GM12878 (cell line): ENCODE measurements around the gene CFAP74. TPM values are rescaled to one million over a fixed set of nuclear protein-coding genes. Genes with fewer than 3 reads are reported as not detected.

ENCODE experiments used
- CBFB ChIP-seq: IDR thresholded peaks from 2 replicates; pipeline ENCODE4 v1.6.1; 2016; ENCODE audit warnings: antibody characterized with exemption, low read depth
- CREB1 ChIP-seq: IDR thresholded peaks from 2 replicates; pipeline ENCODE4 v1.6.1; 2012; ENCODE audit warnings: low read depth, mild to moderate bottlenecking, inconsistent platforms
- CREM ChIP-seq: IDR thresholded peaks from 2 replicates; pipeline ENCODE4 v1.6.1; 2014; ENCODE audit warnings: antibody characterized with exemption, low read depth
- ELK1 ChIP-seq: IDR thresholded peaks from 2 replicates; pipeline ENCODE4 v1.6.1; 2012; ENCODE audit warnings: low read depth, low read length, improper control_type of control experiment
- HCFC1 ChIP-seq: fragments of 150-350 bp; IDR thresholded peaks from 2 replicates; pipeline ENCODE4 v1.6.1; 2014; ENCODE audit warnings: low read length
- IKZF1 ChIP-seq: fragments of 450-650 bp; conservative IDR thresholded peaks from 2 replicates; pipeline ENCODE4 v1.6.1; 2017; ENCODE audit warnings: antibody characterized with exemption, mild to moderate bottlenecking
- IRF4 ChIP-seq: IDR thresholded peaks from 2 replicates; pipeline ENCODE4 v1.6.1; 2011; ENCODE audit warnings: low read depth, low read length
- JUNB ChIP-seq: IDR thresholded peaks from 2 replicates; pipeline ENCODE4 v1.6.1; 2016; ENCODE audit warnings: antibody characterized with exemption, mild to moderate bottlenecking
- NBN ChIP-seq: fragments of 450-650 bp; IDR thresholded peaks from 2 replicates; pipeline ENCODE4 v1.6.1; 2016
- RAD51 ChIP-seq: fragments of 450-650 bp; IDR thresholded peaks from 2 replicates; pipeline ENCODE4 v1.6.1; 2016; ENCODE audit warnings: moderate library complexity, mild to moderate bottlenecking, inconsistent platforms
- RBBP5 ChIP-seq: fragments of 200-600 bp; sonication (generic); conservative IDR thresholded peaks from 2 replicates; pipeline ENCODE4 v1.6.1; 2016
- SPI1 ChIP-seq: IDR thresholded peaks from 2 replicates; pipeline ENCODE4 v1.6.1; 2011; ENCODE audit warnings: low read depth, mild to moderate bottlenecking, low read length, moderate library complexity, borderline replicate concordance; ENCODE audit not compliant: insufficient read depth
- SRF ChIP-seq, 2 experiments: IDR thresholded peaks; 2 replicates each; pipeline ENCODE4 v1.6.1; 2011; ENCODE audit warnings: low read depth in 2 of 2, low read length in 2 of 2, mild to moderate bottlenecking in 1 of 2, moderate library complexity in 1 of 2
- STAT1 ChIP-seq: fragments of 450-650 bp; conservative IDR thresholded peaks from 2 replicates; pipeline ENCODE4 v1.6.1; 2014; ENCODE audit warnings: antibody characterized with exemption, mild to moderate bottlenecking
- SUPT20H ChIP-seq: IDR thresholded peaks from 2 replicates; pipeline ENCODE4 v1.6.1; 2011; ENCODE audit warnings: low read depth, mild to moderate bottlenecking, low read length, moderate library complexity, borderline replicate concordance; ENCODE audit not compliant: control insufficient read depth
- TCF12 ChIP-seq: IDR thresholded peaks from 2 replicates; pipeline ENCODE4 v1.6.1; 2011; ENCODE audit warnings: low read depth, mild to moderate bottlenecking, low read length
- USF2 ChIP-seq: IDR thresholded peaks from 2 replicates; pipeline ENCODE4 v1.6.1; 2011; ENCODE audit warnings: low read depth, low read length, improper control_type of control experiment, borderline replicate concordance
- YY1 ChIP-seq: IDR thresholded peaks from 2 replicates; pipeline ENCODE4 v1.6.1; 2011; ENCODE audit warnings: low read depth, mild to moderate bottlenecking, low read length
- ZBED1 ChIP-seq: IDR thresholded peaks from 2 replicates; pipeline ENCODE4 v1.6.1; 2016; ENCODE audit warnings: borderline replicate concordance
- ZNF274 ChIP-seq: IDR thresholded peaks from one replicate; pipeline ENCODE4 v1.8.0; 2011; ENCODE audit not compliant: insufficient read length, insufficient read depth
- ZNF622 ChIP-seq: fragments of 450-650 bp; IDR thresholded peaks from 2 replicates; pipeline ENCODE4 v1.6.1; 2017; ENCODE audit warnings: mild to moderate bottlenecking, inconsistent platforms
- polyA plus RNA-seq, 11 experiments: library from polyadenylated mRNA; depleted of rRNA in 4 of 11; unstranded in 6 of 11; stranded (reverse) in 5 of 11; fragments of >200 nt; fragmentation: Nextera tagmentation in 4 of 11; fragmentation: Illumina TruSeq in 1 of 11; extraction: Ambion mirVana in 4 of 11; extraction: Trizol in 1 of 11; gene quantifications; 1 replicate in 1 of 11; 2 replicates in 10 of 11; pipeline versions ENCODE4 v1.2.1 to v1.2.3, GENCODE V29; 2011 to 2016; ENCODE audit warnings: inconsistent platforms in 2 of 11, missing spikeins in 2 of 11, low read depth in 1 of 11
- total RNA-seq, 4 experiments: library from RNA; depleted of rRNA in 3 of 4; stranded (reverse); fragments of >200 nt in 3 of 4; fragmentation: Illumina TruSeq in 1 of 4; extraction: Trizol in 1 of 4; gene quantifications; 2 replicates each; pipeline versions ENCODE4 v1.2.1 to v1.2.3, GENCODE V29; 2013 to 2021
- TF ChIP-seq, protein P1 (sequence below): fragments of 450-650 bp; formaldehyde crosslinking; IDR thresholded peaks from 2 replicates; pipeline ENCODE4 v1.4.0; 2022; ENCODE audit warnings: mild to moderate bottlenecking, moderate library complexity
- TF ChIP-seq, protein P2 (sequence below): fragments of 450-650 bp; IDR thresholded peaks from 2 replicates; pipeline ENCODE4 v1.6.1; 2017; ENCODE audit warnings: mild to moderate bottlenecking, low read depth, inconsistent platforms; ENCODE audit not compliant: poor library complexity, severe bottlenecking

Gene CFAP74
- total and polyA plus RNA-seq, 10 of the 15 experiments (the other 5 are each of a cell fraction or from before 2014, with no cell fraction given) = 0.01 TPM; not detected in 9

DNA sequence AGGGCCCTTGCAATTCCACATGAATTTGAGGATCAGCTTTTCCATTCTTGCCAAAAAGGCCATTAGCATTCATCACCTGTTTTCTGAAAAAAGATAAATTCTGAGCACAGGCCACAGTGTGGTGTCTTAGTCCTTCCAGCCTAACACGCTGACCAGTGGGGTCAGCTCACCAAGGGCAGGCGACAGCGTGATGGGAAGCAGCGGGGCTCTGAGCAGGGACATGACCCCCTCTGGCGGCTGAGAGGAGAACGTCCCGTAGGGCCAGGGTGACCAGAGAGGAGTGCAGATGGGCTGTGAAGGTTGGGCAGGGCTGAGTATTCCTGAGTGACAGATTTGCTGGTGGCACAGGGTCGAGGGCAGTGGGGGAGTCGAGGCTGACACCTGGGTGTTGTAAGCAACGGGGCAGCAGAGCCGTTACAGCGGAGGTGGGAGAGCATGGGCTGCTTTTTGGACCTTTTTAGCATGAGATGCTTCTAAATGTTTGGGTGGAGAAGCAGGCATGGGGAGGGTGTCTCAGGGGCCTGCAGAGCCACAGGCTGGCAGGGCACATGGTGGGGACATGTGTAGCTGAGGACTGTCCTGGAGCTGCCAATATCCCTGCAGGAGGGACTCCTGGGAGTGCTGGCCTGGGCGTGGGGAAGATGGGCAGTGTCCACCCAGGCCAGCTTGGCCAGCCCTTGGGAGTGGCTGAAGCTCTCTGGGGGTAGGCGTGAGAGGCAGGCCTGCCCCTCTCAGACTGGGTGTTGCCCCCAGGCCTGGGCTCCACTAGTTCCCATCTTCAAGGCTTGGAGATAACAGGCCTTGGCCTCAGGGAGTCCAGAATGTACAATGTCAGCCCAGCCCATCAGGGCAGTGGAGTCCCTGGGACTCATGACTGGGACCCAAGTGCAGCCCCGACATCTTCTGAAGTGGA is 97.1 kb downstream of the CFAP74 start (continued):
- no peak for TF ChIP-seq USF2
- peak; percentile 50; the same call in 1 of the 2 replicates for TF ChIP-seq YY1
- TF ChIP-seq NBN = peak; percentile 72; the same call in 1 of the 2 replicates
- TF ChIP-seq ELK1 = 0 out of 2 replicates have a peak, but pooled peaks have one; percentile 19
- no peak for TF ChIP-seq IRF4
- no peak for TF ChIP-seq STAT1
- TF ChIP-seq ZNF622 = no peak
- no peak for TF ChIP-seq SUPT20H
- TF ChIP-seq JUNB = no peak
- TF ChIP-seq, protein P1, sequence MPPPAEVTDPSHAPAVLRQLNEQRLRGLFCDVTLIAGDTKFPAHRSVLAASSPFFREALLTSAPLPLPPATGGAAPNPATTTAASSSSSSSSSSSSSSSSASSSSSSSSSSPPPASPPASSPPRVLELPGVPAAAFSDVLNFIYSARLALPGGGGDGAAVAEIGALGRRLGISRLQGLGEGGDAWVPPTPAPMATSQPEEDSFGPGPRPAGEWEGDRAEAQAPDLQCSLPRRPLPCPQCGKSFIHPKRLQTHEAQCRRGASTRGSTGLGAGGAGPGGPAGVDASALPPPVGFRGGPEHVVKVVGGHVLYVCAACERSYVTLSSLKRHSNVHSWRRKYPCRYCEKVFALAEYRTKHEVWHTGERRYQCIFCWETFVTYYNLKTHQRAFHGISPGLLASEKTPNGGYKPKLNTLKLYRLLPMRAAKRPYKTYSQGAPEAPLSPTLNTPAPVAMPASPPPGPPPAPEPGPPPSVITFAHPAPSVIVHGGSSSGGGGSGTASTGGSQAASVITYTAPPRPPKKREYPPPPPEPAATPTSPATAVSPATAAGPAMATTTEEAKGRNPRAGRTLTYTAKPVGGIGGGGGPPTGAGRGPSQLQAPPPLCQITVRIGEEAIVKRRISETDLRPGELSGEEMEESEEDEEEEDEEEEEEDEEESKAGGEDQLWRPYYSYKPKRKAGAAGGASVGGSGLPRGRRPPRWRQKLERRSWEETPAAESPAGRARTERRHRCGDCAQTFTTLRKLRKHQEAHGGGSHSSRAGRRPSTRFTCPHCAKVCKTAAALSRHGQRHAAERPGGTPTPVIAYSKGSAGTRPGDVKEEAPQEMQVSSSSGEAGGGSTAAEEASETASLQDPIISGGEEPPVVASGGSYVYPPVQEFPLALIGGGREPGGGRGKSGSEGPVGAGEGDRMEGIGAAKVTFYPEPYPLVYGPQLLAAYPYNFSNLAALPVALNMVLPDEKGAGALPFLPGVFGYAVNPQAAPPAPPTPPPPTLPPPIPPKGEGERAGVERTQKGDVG (CRISPR knock-in tag) = no peak
- TF ChIP-seq, protein P2, sequence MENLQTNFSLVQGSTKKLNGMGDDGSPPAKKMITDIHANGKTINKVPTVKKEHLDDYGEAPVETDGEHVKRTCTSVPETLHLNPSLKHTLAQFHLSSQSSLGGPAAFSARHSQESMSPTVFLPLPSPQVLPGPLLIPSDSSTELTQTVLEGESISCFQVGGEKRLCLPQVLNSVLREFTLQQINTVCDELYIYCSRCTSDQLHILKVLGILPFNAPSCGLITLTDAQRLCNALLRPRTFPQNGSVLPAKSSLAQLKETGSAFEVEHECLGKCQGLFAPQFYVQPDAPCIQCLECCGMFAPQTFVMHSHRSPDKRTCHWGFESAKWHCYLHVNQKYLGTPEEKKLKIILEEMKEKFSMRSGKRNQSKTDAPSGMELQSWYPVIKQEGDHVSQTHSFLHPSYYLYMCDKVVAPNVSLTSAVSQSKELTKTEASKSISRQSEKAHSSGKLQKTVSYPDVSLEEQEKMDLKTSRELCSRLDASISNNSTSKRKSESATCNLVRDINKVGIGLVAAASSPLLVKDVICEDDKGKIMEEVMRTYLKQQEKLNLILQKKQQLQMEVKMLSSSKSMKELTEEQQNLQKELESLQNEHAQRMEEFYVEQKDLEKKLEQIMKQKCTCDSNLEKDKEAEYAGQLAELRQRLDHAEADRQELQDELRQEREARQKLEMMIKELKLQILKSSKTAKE = no peak
- no peak for TF ChIP-seq ZNF274
- no peak for TF ChIP-seq RBBP5
- TF ChIP-seq RAD51 = no peak
- no peak for TF ChIP-seq ZBED1
- no peak for TF ChIP-seq SRF (IDR thresholded peaks at IDR 0.05; ENCODE audit: low read depth in 2 of 2, low read length in 2 of 2)
- TF ChIP-seq TCF12 = no peak
- TF ChIP-seq CBFB = no peak
- TF ChIP-seq CREM = no peak
- no peak for TF ChIP-seq HCFC1
- TF ChIP-seq CREB1 = no peak
- TF ChIP-seq SPI1 = no peak
- TF ChIP-seq IKZF1 = peak; percentile 25; the same call in 1 of the 2 replicates
